HG03439 (cell line): ENCODE results near the gene ABHD2.
"Not testable (repeated sequence)": the region's sequence is repeated elsewhere in the genome, so short reads cannot be mapped to it uniquely, and the experiment has no call there.

Experiments used
- ATAC-seq: cut with Tn5 transposase; IDR thresholded peaks from one replicate; pipeline ENCODE4 v1.9.1; 2021; ENCODE audit warnings: mild to moderate bottlenecking, moderate library complexity; ENCODE audit not compliant: unreplicated experiment

The ABHD2 gene, protein sequence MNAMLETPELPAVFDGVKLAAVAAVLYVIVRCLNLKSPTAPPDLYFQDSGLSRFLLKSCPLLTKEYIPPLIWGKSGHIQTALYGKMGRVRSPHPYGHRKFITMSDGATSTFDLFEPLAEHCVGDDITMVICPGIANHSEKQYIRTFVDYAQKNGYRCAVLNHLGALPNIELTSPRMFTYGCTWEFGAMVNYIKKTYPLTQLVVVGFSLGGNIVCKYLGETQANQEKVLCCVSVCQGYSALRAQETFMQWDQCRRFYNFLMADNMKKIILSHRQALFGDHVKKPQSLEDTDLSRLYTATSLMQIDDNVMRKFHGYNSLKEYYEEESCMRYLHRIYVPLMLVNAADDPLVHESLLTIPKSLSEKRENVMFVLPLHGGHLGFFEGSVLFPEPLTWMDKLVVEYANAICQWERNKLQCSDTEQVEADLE

GRCh38 chr15:89087830-89088604 is at the start of gene ABHD2:
Gene ABHD2 (plus strand): TSS chr15:89088456. CDS start chr15:89116328, 27,872 bp downstream.
- peak; percentile 96 for ATAC-seq

DNA sequence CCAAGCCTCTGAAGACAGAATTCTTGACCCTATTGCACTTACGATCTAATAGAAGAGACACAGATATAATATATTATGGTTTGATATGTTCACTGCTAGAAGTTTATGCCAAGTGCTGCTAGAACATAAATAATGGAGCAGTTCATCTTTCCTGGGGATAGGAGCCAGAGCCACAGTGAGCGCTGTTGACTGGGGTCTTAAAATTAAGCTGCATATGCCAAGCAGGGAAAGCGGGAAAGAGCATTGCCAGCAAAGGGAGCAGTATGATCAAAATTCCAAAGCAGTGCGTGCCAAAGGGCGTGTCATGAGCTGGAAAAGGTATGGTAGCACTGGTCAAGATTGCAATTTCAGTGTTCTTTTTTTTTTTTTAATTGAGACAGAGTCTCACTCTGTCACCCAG is 49.1 kb upstream of the ABHD2 start:
- ATAC-seq: no peak

- ATAC-seq: no peak
These were observed 46.7 kb upstream of the ABHD2 start for GRCh38 chr15:89041507-89041906.

DNA sequence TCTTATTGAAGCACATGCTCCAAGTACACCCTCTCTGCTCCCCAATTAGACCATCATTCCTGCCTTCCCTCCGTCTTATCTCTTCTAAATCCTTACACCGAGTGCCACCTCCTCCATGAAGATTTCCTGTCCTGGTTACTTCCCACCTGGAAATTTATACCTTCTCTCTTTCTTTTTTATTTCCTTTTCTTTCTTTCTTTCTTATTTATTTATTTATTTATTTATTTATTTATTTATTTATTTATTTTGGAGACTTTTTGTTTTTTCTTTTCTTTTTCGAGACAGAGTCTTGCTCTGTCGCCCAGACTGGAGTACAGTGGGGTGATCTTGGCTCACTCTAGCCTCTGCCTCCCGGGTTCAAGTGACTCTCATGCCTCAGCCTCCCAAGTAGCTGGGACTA is 45.9 kb upstream of the ABHD2 start:
- no peak for ATAC-seq

DNA sequence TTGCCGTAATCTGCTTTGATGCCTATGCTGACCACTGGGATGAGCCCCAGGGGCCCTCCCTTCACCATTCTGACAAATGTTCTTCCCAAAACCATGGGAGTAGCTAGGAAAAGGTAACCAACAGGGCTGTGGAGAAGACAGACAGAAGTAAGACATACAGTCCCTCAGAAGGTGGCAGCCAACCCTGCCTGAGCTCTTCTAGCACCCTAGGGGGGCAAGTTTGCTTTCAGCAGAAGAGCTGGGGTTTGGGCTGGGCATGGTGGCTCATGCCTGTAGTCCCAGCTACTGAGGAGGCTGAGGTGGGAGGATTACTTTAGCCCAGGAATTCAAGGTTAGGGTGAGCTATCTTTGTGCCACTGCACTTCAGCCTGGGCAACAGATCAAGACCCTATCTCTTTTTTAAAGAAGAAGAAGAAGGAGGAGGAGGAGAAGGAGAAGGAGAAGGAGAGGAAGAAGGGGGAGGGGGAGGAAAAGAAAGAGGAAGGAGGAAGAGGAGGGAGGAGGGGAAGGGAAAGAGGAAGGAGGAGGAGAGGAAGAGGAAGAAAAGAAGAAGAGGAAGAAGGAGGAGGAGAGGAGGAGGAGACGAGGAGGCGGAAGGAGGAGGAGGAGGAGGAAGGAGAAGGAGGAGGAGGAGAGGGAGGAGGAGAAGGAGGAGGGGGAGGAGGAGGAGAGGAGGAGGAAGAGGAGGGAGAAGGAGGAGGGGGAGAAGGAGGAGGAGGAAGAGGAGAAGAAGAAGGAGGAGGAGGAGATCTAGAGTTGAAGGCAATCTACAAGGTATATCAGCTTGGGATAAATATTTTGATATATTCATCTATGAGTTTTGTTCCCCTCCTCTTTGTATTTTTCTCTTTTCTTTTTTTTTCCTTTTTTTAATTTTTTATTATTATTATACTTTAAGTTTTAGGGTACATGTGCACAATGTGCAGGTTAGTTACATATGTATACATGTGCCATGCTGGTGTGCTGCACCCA is 44.9 kb upstream of the ABHD2 start:
- ATAC-seq: no peak

DNA sequence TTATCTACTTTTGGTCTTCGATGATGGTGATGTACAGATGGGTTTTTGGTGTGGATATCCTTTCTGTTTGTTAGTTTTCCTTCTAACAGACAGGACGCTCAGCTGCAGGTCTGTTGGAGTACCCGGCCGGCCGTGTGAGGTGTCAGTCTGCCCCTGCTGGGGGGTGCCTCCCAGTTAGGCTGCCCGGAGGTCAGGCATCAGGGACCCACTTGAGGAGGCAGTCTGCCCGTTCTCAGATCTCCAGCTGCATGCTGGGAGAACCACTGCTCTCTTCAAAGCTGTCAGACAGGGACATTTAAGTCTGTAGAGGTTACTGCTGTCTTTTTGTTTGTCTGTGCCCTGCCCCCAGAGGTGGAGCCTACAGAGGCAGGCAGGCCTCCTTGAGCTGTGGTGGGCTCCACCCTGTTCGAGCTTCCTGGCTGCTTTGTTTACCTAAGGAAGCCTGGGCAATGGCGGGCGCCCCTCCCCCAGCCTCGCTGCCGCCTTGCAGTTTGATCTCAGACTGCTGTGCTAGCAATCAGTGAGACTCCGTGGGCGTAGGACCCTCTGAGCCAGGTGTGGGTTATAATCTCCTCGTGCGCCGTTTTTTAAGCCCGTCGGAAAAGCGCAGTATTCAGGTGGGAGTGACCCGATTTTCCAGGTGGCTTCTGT is 39.1 kb upstream of the ABHD2 start:
- not testable (repeated sequence) for ATAC-seq

DNA sequence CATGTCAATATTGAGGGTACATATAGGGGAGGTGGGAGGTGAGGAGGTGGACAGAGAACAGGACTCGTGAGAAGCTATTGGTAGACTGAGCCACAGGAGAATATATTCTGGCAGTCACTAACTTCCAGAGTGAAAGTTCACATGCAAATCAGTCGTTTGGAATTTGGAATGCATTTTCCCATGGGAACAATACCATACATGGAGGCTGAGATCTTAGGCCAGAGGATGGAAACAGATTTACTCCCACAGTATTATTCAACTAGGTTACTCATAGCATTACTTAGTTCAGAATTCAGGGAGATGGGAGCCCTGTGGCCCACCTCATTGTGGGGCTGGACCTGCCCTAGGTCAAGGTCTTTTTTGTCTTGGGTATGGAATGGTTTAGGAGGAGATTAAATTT is 36.4 kb upstream of the ABHD2 start:
- ATAC-seq: no peak

DNA sequence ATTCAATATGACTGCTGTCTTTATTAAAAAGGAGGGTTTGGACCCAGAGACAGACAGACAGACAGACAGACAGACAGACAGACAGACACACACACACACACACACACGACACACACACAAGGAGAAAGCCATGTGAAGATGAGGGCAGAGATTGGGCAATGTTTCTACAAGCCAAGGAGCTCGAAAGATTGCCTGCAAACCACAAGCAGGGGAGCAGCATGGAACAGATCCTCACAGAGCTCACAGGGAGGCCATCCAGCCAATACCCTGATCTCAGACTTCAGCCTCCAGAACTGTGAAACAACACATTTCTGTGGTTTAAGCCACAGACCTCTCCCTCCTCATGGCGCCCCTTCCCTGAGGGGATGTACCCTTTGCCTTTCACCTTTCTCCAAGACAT is 35.8 kb upstream of the ABHD2 start:
- no peak for ATAC-seq

DNA sequence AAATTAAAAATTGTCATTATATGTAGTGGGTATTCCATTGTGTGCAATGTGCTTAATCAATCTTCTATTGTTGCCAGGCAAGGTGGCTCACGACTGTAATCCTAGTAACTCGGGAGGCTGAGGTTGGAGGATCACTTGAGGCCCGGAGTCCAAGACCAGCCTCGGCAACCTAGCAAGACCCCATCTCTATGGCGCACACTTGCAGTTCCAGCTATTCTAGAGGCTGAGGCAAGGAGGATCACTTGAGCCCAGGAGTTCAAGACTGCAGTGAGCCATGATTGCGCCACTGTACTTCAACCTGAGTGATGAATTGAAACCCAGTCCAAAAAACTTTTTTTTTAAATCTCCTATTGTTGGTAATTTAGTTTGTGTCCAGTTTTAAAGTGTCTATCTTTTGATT is 33.4 kb upstream of the ABHD2 start:
- no peak for ATAC-seq

DNA sequence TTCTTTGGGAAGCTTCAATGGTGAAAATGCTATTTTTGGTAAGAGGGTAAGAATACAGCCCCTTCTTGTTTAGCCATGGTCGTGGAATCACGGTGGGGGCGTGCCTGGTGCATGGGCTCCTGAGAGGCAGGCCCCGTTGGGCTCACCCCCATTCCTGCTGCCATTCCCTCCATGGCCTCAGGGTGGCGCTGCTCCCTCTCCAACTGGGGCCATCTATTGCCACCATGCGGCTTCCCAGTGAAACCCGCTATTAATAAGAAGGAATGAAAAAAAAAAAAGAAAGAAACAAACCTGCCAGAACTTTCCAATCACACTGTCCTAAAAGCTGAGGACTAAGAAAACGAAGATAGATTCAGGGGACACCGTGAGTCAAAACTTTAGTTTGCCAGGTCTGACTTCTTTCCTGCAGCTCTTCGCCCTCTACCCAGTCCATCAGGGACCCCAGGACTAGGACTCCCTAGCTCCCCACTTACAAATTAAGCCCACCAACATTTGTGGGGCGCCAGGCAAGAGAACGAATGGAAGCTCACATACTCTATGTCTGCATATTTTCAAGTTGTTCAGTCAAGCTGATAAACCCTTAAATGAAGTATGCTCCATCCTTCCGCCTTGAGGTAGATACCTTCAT is 30.6 kb upstream of the ABHD2 start:
- ATAC-seq: no peak

- ATAC-seq: no peak
These were observed 29.9 kb upstream of the ABHD2 start for GRCh38 chr15:89058376-89058775.

GRCh38 chr15:89058876-89059405 is 29.3 kb upstream of the ABHD2 start:
- no peak for ATAC-seq

DNA sequence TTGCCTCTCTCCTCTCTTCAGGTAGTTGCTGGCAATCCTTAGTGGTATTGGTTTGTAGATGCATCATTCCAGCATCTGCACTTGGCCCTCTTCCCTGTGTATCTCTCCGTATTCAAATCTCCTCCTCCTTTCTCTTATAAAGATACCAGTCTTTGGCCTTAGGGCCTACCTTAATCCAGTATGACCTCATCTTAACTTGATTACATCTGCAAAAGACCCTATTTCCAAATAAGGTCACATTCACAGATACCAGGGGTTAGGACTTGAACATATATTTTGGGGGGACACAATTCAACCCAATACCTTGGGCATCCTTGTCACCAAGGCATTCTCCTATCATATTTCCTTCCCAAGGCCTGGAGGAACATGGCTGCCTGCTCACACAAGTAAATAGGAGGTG is 22.0 kb upstream of the ABHD2 start:
- ATAC-seq: no peak

- peak; percentile 25 for ATAC-seq
These were observed 20.5 kb upstream of the ABHD2 start for GRCh38 chr15:89067751-89068150.

DNA sequence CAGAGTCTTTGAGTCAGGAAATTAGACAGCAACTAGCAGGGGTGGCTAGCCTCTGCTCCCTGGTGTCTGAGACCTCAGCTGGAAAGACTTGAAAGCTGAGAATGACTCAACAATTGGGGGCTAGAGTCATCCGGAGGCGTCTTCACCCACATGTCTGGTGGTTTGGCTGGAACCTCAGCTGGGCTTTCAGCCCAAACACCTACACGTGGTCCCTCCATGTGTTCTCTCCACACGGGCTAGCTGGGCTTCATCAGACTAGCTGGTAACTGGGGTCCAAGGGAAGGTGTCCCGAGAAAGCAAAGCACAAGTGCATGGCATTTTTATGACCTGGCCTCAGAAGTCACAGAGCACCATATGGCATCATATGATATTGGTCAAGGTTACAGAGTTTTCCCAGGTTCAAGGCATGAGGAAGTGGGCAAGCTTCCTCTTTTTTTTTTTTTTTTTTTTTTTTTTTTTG is 19.9 kb upstream of the ABHD2 start:
- peak; percentile 90 for ATAC-seq

GRCh38 chr15:89070197-89071124 is 17.8 kb upstream of the ABHD2 start:
- no peak for ATAC-seq

GRCh38 chr15:89071471-89071870 is 16.8 kb upstream of the ABHD2 start:
- no peak for ATAC-seq

GRCh38 chr15:89072277-89072869 is 15.9 kb upstream of the ABHD2 start:
- ATAC-seq: no peak
